ENCODE results near the gene WRAP53.

WRAP53 gene

DNA sequence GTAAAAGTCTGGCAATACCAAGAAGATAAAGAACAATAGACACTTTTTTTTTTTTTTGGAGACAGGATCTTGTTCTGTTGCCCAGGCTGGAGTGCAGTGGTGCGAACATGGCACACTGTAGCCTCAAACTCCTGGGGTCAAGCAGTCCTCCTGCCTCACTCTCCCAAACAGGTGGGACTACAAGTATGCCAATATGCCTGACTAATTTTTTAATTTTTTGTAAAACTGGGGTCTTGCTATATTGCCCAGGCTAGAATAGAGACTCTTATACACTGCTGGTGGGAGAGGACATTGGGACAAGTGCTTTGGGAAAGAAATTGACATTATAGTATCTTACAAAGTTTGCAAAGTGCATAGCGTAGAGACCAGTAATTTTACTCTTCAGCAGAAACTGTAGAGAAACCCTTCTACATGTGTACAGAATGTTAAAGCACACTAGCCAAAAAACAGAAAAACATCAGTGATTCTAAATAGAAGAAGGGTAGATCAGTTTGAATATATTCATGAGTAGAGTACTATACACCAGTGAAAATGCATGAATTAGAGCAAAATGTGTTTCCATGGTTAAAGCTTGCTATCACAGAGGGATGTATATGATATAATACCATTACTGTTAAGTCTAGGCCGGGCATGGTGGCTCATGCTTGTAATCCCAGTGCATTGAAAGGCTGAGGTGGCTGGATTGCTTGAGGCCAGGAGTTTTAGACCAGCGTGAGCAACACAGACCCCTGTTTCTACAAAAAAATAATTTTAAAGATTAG lies 9.7 kb downstream of the WRAP53 start:
- TF ChIP-seq, protein P1, sequence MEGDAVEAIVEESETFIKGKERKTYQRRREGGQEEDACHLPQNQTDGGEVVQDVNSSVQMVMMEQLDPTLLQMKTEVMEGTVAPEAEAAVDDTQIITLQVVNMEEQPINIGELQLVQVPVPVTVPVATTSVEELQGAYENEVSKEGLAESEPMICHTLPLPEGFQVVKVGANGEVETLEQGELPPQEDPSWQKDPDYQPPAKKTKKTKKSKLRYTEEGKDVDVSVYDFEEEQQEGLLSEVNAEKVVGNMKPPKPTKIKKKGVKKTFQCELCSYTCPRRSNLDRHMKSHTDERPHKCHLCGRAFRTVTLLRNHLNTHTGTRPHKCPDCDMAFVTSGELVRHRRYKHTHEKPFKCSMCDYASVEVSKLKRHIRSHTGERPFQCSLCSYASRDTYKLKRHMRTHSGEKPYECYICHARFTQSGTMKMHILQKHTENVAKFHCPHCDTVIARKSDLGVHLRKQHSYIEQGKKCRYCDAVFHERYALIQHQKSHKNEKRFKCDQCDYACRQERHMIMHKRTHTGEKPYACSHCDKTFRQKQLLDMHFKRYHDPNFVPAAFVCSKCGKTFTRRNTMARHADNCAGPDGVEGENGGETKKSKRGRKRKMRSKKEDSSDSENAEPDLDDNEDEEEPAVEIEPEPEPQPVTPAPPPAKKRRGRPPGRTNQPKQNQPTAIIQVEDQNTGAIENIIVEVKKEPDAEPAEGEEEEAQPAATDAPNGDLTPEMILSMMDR (IDR thresholded peaks at IDR 0.05; ENCODE audit: low read depth, low read length, missing control alignments): no peak
- H3K4me3 ChIP-seq (ENCODE audit: low read depth, low read length): no peak overlapping the region
- DNase-seq (ENCODE audit: low read depth): no peak

DNA sequence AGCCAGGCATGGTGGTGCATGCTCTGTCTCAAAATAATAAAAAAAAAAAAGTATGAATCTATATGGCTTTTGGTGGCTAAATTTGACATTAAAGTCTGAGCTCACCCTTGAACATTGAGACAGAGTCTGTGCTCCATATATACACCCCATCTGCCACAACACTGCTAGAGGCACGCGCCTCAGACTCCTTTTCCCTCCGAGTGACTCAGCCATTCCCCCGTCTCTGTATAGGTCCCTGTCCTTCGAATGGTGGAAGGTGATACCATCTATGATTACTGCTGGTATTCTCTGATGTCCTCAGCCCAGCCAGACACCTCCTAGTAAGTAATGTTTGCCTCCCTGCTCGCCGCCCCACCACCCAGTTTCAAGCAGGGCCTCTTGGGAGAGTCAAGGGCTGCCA lies 12.2 kb downstream of the WRAP53 start:
- no peak overlapping the region for H3K4me3 ChIP-seq (ENCODE audit: low read depth, low read length)
- TF ChIP-seq, protein P1 (IDR thresholded peaks at IDR 0.05; ENCODE audit: low read depth, low read length, missing control alignments): no peak
- DNase-seq (ENCODE audit: low read depth): no peak

DNA sequence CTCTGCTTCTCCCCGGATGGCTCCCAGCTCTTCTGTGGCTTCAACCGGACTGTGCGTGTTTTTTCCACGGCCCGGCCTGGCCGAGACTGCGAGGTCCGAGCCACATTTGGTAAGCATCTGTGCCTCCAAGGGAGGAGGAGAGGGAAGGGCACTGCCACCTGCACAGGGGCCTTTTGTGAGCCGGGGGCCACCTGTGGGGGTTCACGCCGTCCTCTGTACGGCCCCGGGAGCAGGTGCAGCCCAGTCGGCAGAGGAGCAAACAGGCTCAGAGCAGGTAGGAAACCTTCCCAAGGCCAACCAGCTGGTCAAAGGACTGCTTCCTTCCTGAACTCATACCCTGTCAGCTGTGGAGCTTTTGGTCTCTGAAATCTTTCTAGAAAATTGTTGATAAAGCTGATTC lies 13.4 kb downstream of the WRAP53 start:
- TF ChIP-seq, protein P1 (IDR thresholded peaks at IDR 0.05; ENCODE audit: low read depth, low read length, missing control alignments): no peak
- H3K4me3 ChIP-seq (ENCODE audit: low read depth, low read length): no peak overlapping the region

DNA sequence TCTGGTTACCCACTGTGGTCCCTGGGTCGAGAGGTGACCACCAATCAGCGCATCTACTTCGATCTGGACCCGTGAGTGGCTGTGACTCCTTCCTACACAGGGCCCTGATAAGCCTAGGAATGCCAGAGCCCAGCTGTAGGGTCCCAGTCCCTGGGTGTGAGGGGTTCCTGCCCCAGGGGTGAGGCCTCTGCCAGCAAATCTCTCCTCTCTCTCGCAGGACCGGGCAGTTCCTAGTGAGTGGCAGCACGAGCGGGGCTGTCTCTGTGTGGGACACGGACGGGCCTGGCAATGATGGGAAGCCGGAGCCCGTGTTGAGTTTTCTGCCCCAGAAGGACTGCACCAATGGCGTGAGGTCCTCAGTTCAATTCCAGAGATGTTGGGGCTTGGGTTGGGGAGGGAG lies 14.5 kb downstream of the WRAP53 start:
- DNase-seq (ENCODE audit: low read depth): no peak
- H3K4me3 ChIP-seq (ENCODE audit: low read depth, low read length): no peak overlapping the region
- TF ChIP-seq, protein P1 (IDR thresholded peaks at IDR 0.05; ENCODE audit: low read depth, low read length, missing control alignments): no peak

More for the DNA sequence above, 13.4 kb downstream of the WRAP53 start:
- no peak for DNase-seq (ENCODE audit: low read depth)

DNA sequence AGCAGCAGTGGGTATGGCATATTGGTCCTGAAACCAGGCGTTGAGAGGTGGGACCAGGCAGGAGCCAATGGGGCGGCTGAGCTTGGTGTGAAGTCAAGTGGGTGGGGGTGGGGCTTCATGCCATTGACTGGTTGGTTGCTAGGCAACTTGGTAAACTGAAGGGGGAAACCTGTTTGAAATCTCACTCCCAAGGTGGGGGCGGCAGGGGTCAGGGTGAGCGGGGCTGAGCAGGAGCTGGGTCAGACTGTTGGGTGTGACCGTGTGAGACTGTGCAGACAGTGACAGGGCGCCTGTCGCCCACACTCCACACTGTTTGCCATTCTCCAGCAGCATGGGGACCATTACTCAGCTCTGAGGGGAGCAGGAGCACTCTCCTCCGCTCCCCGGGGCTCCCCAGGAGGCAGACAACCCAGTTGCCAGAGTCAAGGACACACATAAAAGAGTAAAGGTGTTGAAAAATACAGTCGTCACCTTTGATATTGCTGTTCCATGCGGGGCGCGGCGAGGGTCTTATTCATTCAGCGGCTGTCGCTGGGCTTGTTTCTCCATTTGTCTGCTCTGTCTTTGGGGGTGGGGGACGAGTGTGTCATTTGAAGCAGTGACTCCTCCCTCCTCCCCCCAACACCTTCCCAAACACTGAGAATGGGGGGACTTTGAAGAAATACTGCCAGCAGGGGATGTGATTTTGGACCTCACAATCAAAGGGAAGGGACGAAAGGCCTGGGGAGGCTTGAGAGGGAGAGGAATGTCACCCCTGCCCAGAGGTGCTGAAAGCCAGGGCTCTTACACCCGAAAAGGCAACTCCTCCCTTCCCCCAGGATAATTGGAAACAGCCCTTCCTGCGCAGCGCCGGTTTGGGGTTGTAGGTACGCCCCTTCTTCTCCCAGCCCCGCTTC lies 15.6 kb downstream of the WRAP53 start:
- TF ChIP-seq, protein P1 (IDR thresholded peaks at IDR 0.05; ENCODE audit: low read depth, low read length, missing control alignments): no peak
- H3K4me3 ChIP-seq (ENCODE audit: low read depth, low read length): no peak overlapping the region
- DNase-seq (ENCODE audit: low read depth): no peak

DNA sequence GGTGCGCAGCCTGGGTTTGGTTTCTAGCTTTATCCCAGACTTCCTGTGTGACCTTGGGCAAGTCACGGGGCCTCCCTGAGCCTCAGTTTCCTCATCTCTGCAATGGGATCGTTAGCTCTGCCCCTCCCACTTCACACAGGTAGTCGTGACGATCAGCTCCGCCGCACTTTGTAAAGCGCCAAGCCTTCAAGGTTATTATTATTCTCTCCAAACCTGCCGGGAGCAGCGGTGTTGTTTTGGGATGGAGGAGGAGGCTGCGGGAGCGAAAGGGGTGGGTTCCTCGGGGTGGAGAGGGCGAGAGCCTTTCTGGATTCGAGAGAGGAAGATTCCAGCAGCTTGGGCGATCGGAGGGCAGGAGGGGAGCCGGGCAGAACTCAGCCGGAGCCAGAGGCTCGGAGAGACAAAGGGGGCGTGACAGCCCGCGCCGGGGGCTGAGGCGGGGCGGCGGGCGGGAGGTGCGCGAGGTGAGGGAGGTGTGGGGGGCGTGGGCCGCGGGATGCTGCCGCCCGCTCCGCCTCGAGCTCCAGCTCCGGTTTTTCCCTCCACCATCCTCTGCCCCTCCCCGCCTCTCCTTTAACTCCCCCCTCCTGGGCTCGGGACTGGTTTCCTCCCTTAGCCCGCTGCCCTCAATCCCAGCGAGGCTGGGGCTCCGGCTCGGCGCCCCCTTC lies 16.5 kb downstream of the WRAP53 start, which contains the start of gene EFNB3:
Gene EFNB3, plus strand, starts transcription at position 602 of the 668 bp plus-strand sequence. CDS start 397 bp downstream, outside the sequence.
- TF ChIP-seq, protein P1 (IDR thresholded peaks at IDR 0.05; ENCODE audit: low read depth, low read length, missing control alignments): no peak
- H3K4me3 ChIP-seq (ENCODE audit: low read depth, low read length): no peak within 1 kb of the TSS
- DNase-seq (ENCODE audit: low read depth): no peak
